Sigmoid colon (tissue), 4 donors: ENCODE measurements around the gene HFM1.
A peak's percentile ranks its signal among the peaks of the same experiment; 100 is the strongest.

Experiments
- CTCF ChIP-seq, 4 experiments: fragments of 450-650 bp in 3 of 4; fragments of 200-600 bp in 1 of 4; IDR thresholded peaks; one replicate each; pipeline ENCODE4 v1.5.1; 2016 to 2019; ENCODE audit warnings: antibody characterized with exemption in 4 of 4, mild to moderate bottlenecking in 3 of 4, moderate library complexity in 2 of 4
- POLR2AphosphoS5 ChIP-seq, 4 donors: sonication (generic); formaldehyde crosslinking; IDR thresholded peaks; one replicate each; pipeline ENCODE4 v1.6.1; 2017; ENCODE audit warnings: antibody characterized with exemption in 4 of 4

- peak; percentile 41 to 79 (median 70) for TF ChIP-seq CTCF (IDR thresholded peaks at IDR 0.05)
- TF ChIP-seq POLR2AphosphoS5 (IDR thresholded peaks at IDR 0.05) = no peak
Observed at GRCh38 chr1:91282695-91283420, 121.8 kb downstream of the HFM1 start.
